ENCODE data around the gene DDN. TPM values are rescaled to one million over a fixed set of nuclear protein-coding genes. Genes with fewer than 3 reads are reported as not detected.

The DDN gene
- total RNA-seq, 1 donor from 2014 or later = 0.44 TPM

- POLR2A ChIA-PET = interaction anchor here (1.0 to 3.8 kb wide), 7 partner anchors 9 to 126 kb away, joined by 4 to 24 read pairs (median 5); partner anchors contain the start of genes ARF3, DDX23 and FKBP11
- DNase-seq = no peak
- no peaks in the 10 kb centered on the region for H3K9me3 Mint-ChIP-seq
Observed at GRCh38 chr12:48978291-48978740, 20.9 kb downstream of the DDN start, which contains the start of gene WNT1. Gene WNT1 (plus strand): TSS chr12:48978322. CDS start chr12:48978651, 329 bp downstream.

DNA sequence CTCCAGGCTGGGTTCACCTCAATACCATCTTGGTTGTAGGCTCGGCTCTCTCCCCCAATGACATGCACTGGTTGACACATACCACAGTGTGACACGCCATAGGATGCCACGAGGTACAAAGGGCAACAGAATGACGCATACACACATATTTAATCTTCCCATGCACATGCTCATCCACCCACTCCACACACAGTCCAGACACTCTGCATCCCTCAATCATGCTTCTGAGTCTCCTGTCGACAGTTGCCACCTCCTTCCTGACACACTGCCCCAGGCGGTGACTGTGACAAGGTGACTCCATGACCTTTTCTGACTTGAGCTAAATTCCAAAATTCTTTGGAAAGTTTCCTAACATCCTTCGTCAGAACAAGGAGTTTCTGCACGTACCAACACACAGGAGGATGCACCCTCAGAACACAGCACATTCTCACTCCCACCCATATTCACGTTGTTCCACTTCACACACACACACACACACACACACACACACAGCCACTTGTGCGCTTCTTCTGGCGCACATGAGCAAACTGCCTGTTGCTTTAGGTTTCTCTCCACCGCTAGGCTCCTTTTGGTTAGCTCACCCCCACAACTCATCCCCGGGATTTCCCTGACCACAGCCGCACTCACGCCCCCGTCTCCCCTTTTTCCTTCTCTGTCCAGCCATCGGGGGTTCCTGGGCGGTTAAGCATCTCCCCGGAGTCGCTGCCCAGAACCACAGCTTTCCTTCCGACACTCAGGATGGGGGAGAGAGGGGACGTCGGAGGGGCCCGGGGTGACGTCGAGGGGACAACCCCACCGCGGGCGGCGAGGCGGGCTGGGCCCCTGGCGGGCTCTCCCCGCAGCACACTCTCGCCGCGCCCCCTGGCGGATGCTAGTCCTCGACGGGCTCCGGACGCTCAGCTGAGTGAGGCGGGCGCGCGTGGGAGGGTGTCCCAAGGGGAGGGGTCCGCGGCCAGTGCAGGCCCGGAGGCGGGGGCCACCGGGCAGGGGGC is 21.6 kb downstream of the DDN start:
- peak; percentile 79 for DNase-seq
- Mint-ChIP-seq H3K4me1 (peaks cover 42% of the 10 kb centered on the region), H3K9me3 (no peaks in the 10 kb centered on the region), H3K27ac (peak overlapping the region; percentile 64), H3K4me3 (peak overlapping the region; percentile 68), H3K36me3 (ENCODE audit: low read depth) (no peaks in the 10 kb centered on the region), H3K27me3 (peaks cover 50% of the 10 kb centered on the region)
- peak; percentile 72 for ATAC-seq (ENCODE audit: low read depth)
- intact Hi-C loops (cut with micrococcal nuclease) = loop anchor here (1.0 to 5.0 kb wide), 5 partner anchors 7 to 124 kb away; partner anchors contain the start of genes ARF3 and PRKAG1
- peak; percentile 45 for TF ChIP-seq CTCF (IDR thresholded peaks at IDR 0.05)
- ChIA-PET POLR2A (interaction anchor here (1.0 to 3.8 kb wide), 5 partner anchors 16 to 125 kb away, joined by 4 to 24 read pairs (median 5); partner anchors contain the start of genes ARF3 and DDX23), CTCF (interaction anchor here (0.6 to 6.1 kb wide), 16 partner anchors 10 to 125 kb away, joined by 3 to 74 read pairs (median 6); partner anchors contain the start of genes ARF3, DDX23 and FKBP11)

More at GRCh38 chr12:48978291-48978740, 20.9 kb downstream of the DDN start, which contains the start of gene WNT1:
- H3K27me3 Mint-ChIP-seq = peaks cover 47% of the 10 kb centered on the region
- peaks cover 42% of the 10 kb centered on the region for H3K4me1 Mint-ChIP-seq
- peak within 1 kb of the TSS; percentile 83 for H3K4me3 Mint-ChIP-seq
- CTCF ChIA-PET = interaction anchor here (0.9 to 6.1 kb wide), 15 partner anchors 9 to 126 kb away, joined by 3 to 74 read pairs (median 7); partner anchors contain the start of genes ARF3, DDX23 and FKBP11
- no peaks in the 10 kb centered on the region for H3K36me3 Mint-ChIP-seq (ENCODE audit: low read depth)
- H3K27ac Mint-ChIP-seq = peak within 1 kb of the TSS; percentile 64
- no peak for TF ChIP-seq CTCF (IDR thresholded peaks at IDR 0.05)
- intact Hi-C loops (cut with micrococcal nuclease) = loop anchor here (1.0 to 5.0 kb wide), 5 partner anchors 8 to 125 kb away; partner anchors contain the start of genes ARF3 and PRKAG1
- peak; percentile 6 for ATAC-seq (ENCODE audit: low read depth)

DNA sequence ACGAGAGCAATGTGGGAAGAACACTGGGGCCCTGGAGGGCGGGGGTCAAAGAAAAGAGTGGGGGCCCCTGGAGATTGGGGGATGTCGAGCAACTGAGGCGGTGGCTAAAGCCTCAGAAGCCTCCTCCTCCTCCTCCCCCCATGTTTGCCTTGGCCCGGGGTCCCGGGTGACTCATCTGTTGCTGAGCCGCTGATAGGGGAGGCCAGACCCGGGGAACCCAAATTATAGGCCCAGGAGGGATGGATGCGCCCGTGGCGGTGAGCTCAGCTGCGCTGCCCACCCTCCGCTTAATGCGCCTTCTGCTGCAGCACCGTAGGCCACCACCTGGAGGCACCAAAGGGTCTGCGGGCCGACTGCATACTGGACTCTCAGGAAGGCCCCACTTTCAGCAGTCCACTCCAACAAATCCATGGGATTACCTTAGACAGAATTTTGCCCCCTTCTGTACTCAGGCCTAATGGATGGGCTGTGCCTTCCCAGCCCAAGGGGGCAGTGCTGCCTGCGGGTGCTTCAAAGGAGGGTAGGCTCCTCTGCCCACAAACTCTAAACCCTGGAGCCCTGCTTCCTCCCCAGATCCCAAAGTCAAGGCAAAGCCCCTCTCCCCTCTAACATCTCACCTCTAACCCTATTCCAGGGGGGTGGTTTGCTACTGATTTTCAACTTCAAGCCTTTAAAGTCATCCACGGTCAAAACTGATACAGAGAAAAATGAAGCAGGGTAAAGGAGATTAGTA is 25.1 kb downstream of the DDN start:
- ChIA-PET POLR2A (interaction anchor here (1.5 kb wide), 1 partner anchor 34 kb away, joined by 3 read pairs; no protein-coding TSS in a partner anchor), CTCF (no interaction called here)
- Mint-ChIP-seq H3K4me3 (no peak overlapping the region), H3K4me1 (peaks cover 44% of the 10 kb centered on the region), H3K27ac (no peak overlapping the region), H3K9me3 (no peaks in the 10 kb centered on the region), H3K27me3 (peaks cover 52% of the 10 kb centered on the region), H3K36me3 (ENCODE audit: low read depth) (no peaks in the 10 kb centered on the region)
- no peak for DNase-seq
- TF ChIP-seq CTCF (IDR thresholded peaks at IDR 0.05) = no peak
- intact Hi-C loops (cut with micrococcal nuclease) = no loop called here
- ATAC-seq (ENCODE audit: low read depth) = peak; percentile 27

DNA sequence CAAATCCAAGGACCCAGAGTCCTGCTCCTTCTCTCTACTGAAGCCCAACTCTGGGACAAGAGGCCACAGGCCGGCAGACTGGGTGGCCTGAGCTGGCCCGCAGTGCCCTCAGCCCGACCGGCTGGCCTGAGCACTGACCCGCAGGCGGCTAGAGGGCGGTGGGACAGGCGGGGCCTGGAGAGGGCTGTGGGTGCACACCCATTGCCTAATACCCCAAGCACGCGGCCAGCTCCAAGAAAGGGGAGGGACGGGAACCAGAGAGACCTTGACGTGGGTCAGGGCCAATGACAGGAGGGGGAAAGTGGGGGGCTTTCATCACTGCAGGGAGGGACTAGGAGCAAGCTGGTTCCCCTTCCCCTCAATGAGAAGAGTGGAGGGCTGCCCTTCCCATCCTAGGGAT is 25.6 kb downstream of the DDN start:
- no peak for TF ChIP-seq CTCF (IDR thresholded peaks at IDR 0.05)
- Mint-ChIP-seq H3K36me3 (ENCODE audit: low read depth) (no peaks in the 10 kb centered on the region), H3K9me3 (no peaks in the 10 kb centered on the region), H3K4me1 (peaks cover 43% of the 10 kb centered on the region), H3K4me3 (no peak overlapping the region), H3K27me3 (peaks cover 50% of the 10 kb centered on the region), H3K27ac (no peak overlapping the region)
- CTCF ChIA-PET = no interaction called here
- POLR2A ChIA-PET = interaction anchor here (1.5 kb wide), 1 partner anchor 33 kb away, joined by 3 read pairs; no protein-coding TSS in a partner anchor
- no peak for DNase-seq
- ATAC-seq (ENCODE audit: low read depth) = no peak
- intact Hi-C loops (cut with micrococcal nuclease) = no loop called here

Measured in activated B cell treated with CpG ODN at 0.5 μM for 24 hours (primary cell).